T-helper 17 cell (primary cell): ENCODE data around the gene IRF5. TPM values are rescaled to one million over a fixed set of nuclear protein-coding genes. Genes with fewer than 3 reads are reported as not detected.
"Not testable (repeated sequence)": the region's sequence is repeated elsewhere in the genome, so short reads cannot be mapped to it uniquely, and the experiment has no call there.

Experiments
- ATAC-seq: fragments of 150-1000 bp; cut with Tn5 transposase; 2 replicates; pipeline ENCODE4 v1.10.0; 2021; ENCODE audit warnings: mild to moderate bottlenecking, moderate library complexity
- DNase-seq, 3 donors: peaks; one replicate each; pipeline versions ENCODE4 v3.0.0 to v3.0.0-alpha.2; 2020 to 2021
- H3K9me3 ChIP-seq: one replicate; pipeline ENCODE4 v1.7.0; 2013; ENCODE audit warnings: low read length, mild to moderate bottlenecking; ENCODE audit not compliant: control insufficient read depth, poor library complexity, severe bottlenecking
- H3K27ac Mint-ChIP-seq: one replicate; pipeline ENCODE4 v1.8.0; 2022; ENCODE audit warnings: mild to moderate bottlenecking, moderate library complexity, mixed read lengths
- H3K27me3 Mint-ChIP-seq: one replicate; pipeline ENCODE4 v1.8.0; 2022; ENCODE audit warnings: mixed read lengths
- H3K36me3 Mint-ChIP-seq: one replicate; pipeline ENCODE4 v1.8.0; 2022; ENCODE audit warnings: low read depth, mixed read lengths
- H3K4me1 Mint-ChIP-seq: one replicate; pipeline ENCODE4 v1.8.0; 2022; ENCODE audit warnings: mild to moderate bottlenecking, mixed read lengths
- H3K4me3 Mint-ChIP-seq: one replicate; pipeline ENCODE4 v1.8.0; 2022; ENCODE audit warnings: mild to moderate bottlenecking, moderate library complexity, mixed read lengths
- total RNA-seq, 4 donors: library from RNA in 2 of 4; stranded (reverse) in 2 of 4; gene quantifications; one replicate each; pipeline ENCODE4 v1.2.3 and lab custom pipeline; 2022 to 2026

The IRF5 gene
- total RNA-seq, 2 donors from 2014 or later = 12.5 to 13.6 TPM

GRCh38 chr7:128911423-128912031 lies 26.2 kb upstream of the IRF5 start:
- DNase-seq (no peak), ATAC-seq (no peak)
- H3K9me3 ChIP-seq = no peaks in the 10 kb centered on the region
- Mint-ChIP-seq H3K4me3 (no peak overlapping the region), H3K36me3 (peaks cover 5% of the 10 kb centered on the region), H3K4me1 (peaks cover 12% of the 10 kb centered on the region), H3K27ac (no peak overlapping the region), H3K27me3 (peaks cover 70% of the 10 kb centered on the region)

- no peak overlapping the region for H3K4me3 Mint-ChIP-seq
These were observed 25.4 kb upstream of the IRF5 start for GRCh38 chr7:128912281-128912680.

GRCh38 chr7:128912709-128913495 lies 24.8 kb upstream of the IRF5 start:
- peaks cover 12% of the 10 kb centered on the region for H3K4me1 Mint-ChIP-seq
- not testable (repeated sequence) for ATAC-seq, DNase-seq

More at GRCh38 chr7:128912281-128912680, 25.4 kb upstream of the IRF5 start:
- Mint-ChIP-seq H3K36me3 (peaks cover 5% of the 10 kb centered on the region), H3K27me3 (peaks cover 72% of the 10 kb centered on the region), H3K4me1 (peaks cover 12% of the 10 kb centered on the region), H3K27ac (no peak overlapping the region)
- ATAC-seq = no peak
- DNase-seq = no peak
- no peaks in the 10 kb centered on the region for H3K9me3 ChIP-seq

GRCh38 chr7:128913870-128914565 lies 23.7 kb upstream of the IRF5 start:
- H3K9me3 ChIP-seq = no peaks in the 10 kb centered on the region
- Mint-ChIP-seq H3K27ac (peak overlapping the region; percentile 60), H3K36me3 (peaks cover 2% of the 10 kb centered on the region), H3K27me3 (peaks cover 61% of the 10 kb centered on the region), H3K4me1 (peaks cover 12% of the 10 kb centered on the region), H3K4me3 (peak overlapping the region; percentile 68)
- no peak for ATAC-seq
- no peak for DNase-seq

More at GRCh38 chr7:128912709-128913495, 24.8 kb upstream of the IRF5 start:
- H3K9me3 ChIP-seq, H3K36me3 Mint-ChIP-seq, H3K4me3 Mint-ChIP-seq, H3K27ac Mint-ChIP-seq: not testable (repeated sequence)
- H3K27me3 Mint-ChIP-seq = peaks cover 70% of the 10 kb centered on the region

GRCh38 chr7:128914566-128915151 lies 23.1 kb upstream of the IRF5 start:
- Mint-ChIP-seq H3K36me3 (peaks cover 2% of the 10 kb centered on the region), H3K27me3 (peaks cover 55% of the 10 kb centered on the region), H3K4me1 (peaks cover 10% of the 10 kb centered on the region), H3K27ac (peak overlapping the region; percentile 60), H3K4me3 (peak overlapping the region; percentile 56)
- peak; percentile 87 for ATAC-seq
- H3K9me3 ChIP-seq = no peaks in the 10 kb centered on the region
- no peak for DNase-seq

GRCh38 chr7:128915271-128915819 lies 22.4 kb upstream of the IRF5 start:
- H3K4me3 Mint-ChIP-seq = peak overlapping the region; percentile 92
- no peak for DNase-seq
- no peak overlapping the region for H3K27ac Mint-ChIP-seq
- H3K27me3 Mint-ChIP-seq = peaks cover 52% of the 10 kb centered on the region
- no peaks in the 10 kb centered on the region for H3K9me3 ChIP-seq
- peaks cover 2% of the 10 kb centered on the region for H3K36me3 Mint-ChIP-seq
- peak; percentile 43 for ATAC-seq
- peaks cover 10% of the 10 kb centered on the region for H3K4me1 Mint-ChIP-seq

- Mint-ChIP-seq H3K27ac (no peak overlapping the region), H3K4me3 (peak overlapping the region; percentile 92), H3K36me3 (peaks cover 2% of the 10 kb centered on the region), H3K27me3 (peaks cover 53% of the 10 kb centered on the region), H3K4me1 (peaks cover 10% of the 10 kb centered on the region)
- H3K9me3 ChIP-seq = no peaks in the 10 kb centered on the region
- no peak for DNase-seq
- ATAC-seq = no peak
These were observed 21.7 kb upstream of the IRF5 start for GRCh38 chr7:128915841-128916642.

GRCh38 chr7:128916643-128916915 lies 21.1 kb upstream of the IRF5 start:
- Mint-ChIP-seq H3K36me3 (peaks cover 2% of the 10 kb centered on the region), H3K27ac (no peak overlapping the region), H3K4me3 (no peak overlapping the region), H3K27me3 (peaks cover 48% of the 10 kb centered on the region), H3K4me1 (peaks cover 10% of the 10 kb centered on the region)
- no peaks in the 10 kb centered on the region for H3K9me3 ChIP-seq
- no peak for DNase-seq
- ATAC-seq = no peak

- H3K9me3 ChIP-seq = no peaks in the 10 kb centered on the region
- peaks cover 10% of the 10 kb centered on the region for H3K4me1 Mint-ChIP-seq
- peaks cover 43% of the 10 kb centered on the region for H3K27me3 Mint-ChIP-seq
- no peak overlapping the region for H3K4me3 Mint-ChIP-seq
- H3K36me3 Mint-ChIP-seq = peaks cover 2% of the 10 kb centered on the region
- H3K27ac Mint-ChIP-seq = no peak overlapping the region
- DNase-seq = no peak
- no peak for ATAC-seq
These were observed 20.6 kb upstream of the IRF5 start for GRCh38 chr7:128917122-128917521.

GRCh38 chr7:128918016-128918665 lies 19.6 kb upstream of the IRF5 start:
- Mint-ChIP-seq H3K27me3 (peaks cover 45% of the 10 kb centered on the region), H3K27ac (no peak overlapping the region), H3K36me3 (peaks cover 2% of the 10 kb centered on the region), H3K4me3 (no peak overlapping the region), H3K4me1 (peaks cover 10% of the 10 kb centered on the region)
- ATAC-seq = no peak
- DNase-seq = no peak
- H3K9me3 ChIP-seq = no peaks in the 10 kb centered on the region

GRCh38 chr7:128919241-128919640 lies 18.5 kb upstream of the IRF5 start:
- Mint-ChIP-seq H3K27ac (no peak overlapping the region), H3K4me1 (peaks cover 8% of the 10 kb centered on the region), H3K36me3 (peaks cover 2% of the 10 kb centered on the region), H3K4me3 (no peak overlapping the region), H3K27me3 (peaks cover 40% of the 10 kb centered on the region)
- no peak for DNase-seq
- H3K9me3 ChIP-seq = no peaks in the 10 kb centered on the region
- no peak for ATAC-seq
